Measurements from ENCODE around the gene HLA-DQB2. TPM values are rescaled to one million over a fixed set of nuclear protein-coding genes. Genes with fewer than 3 reads are reported as not detected.
"Not testable (repeated sequence)": the region's sequence is repeated elsewhere in the genome, so short reads cannot be mapped to it uniquely, and the experiment has no call there.

Gene HLA-DQB2
- total RNA-seq, 1 experiment from 2014 or later = 0.42 TPM

- POLR2A ChIA-PET = no interaction called here
- Mint-ChIP-seq H3K4me3 (no peak overlapping the region), H3K9me3 (no peaks in the 10 kb centered on the region), H3K36me3 (no peaks in the 10 kb centered on the region), H3K27ac (no peak overlapping the region), H3K27me3 (ENCODE audit: low read depth) (peaks cover 27% of the 10 kb centered on the region), H3K4me1 (peaks cover 12% of the 10 kb centered on the region)
- TF ChIP-seq USF2 (CRISPR knock-in tag; IDR thresholded peaks at IDR 0.05) (no peak), ATF2 (CRISPR knock-in tag; IDR thresholded peaks at IDR 0.05; ENCODE audit: borderline replicate concordance, low read depth) (no peak), ZNF232 (CRISPR knock-in tag; IDR thresholded peaks at IDR 0.05) (no peak), FOXP4 (CRISPR knock-in tag; IDR thresholded peaks at IDR 0.05) (no peak), TEAD4 (CRISPR knock-in tag; IDR thresholded peaks at IDR 0.05) (no peak), CBFB (CRISPR knock-in tag; IDR thresholded peaks at IDR 0.05; ENCODE audit: low read depth) (no peak), E2F1 (CRISPR knock-in tag; IDR thresholded peaks at IDR 0.05) (no peak), ZMAT4 (CRISPR knock-in tag; IDR thresholded peaks at IDR 0.05) (no peak)
- DNase-seq (ENCODE audit: low spot score) (no peak), ATAC-seq (no peak)
- CTCF ChIA-PET = interaction anchor here (1.0 to 1.3 kb wide), 4 partner anchors 96 to 348 kb away, joined by 3 to 8 read pairs (median 3); no protein-coding TSS in a partner anchor
These were observed 2.3 kb downstream of the HLA-DQB2 start for GRCh38 chr6:32761072-32761471.

- no peak for DNase-seq (ENCODE audit: low spot score)
- Mint-ChIP-seq H3K4me3 (no peak overlapping the region), H3K27ac (no peak overlapping the region), H3K4me1 (peaks cover 12% of the 10 kb centered on the region), H3K36me3 (no peaks in the 10 kb centered on the region), H3K27me3 (ENCODE audit: low read depth) (peaks cover 28% of the 10 kb centered on the region), H3K9me3 (no peaks in the 10 kb centered on the region)
- CTCF ChIA-PET = interaction anchor here (1.2 kb wide), 1 partner anchor 96 kb away, joined by 3 read pairs; no protein-coding TSS in a partner anchor
- TF ChIP-seq NR1H2 (CRISPR knock-in tag; IDR thresholded peaks at IDR 0.05) (no peak), RELA (CRISPR knock-in tag; IDR thresholded peaks at IDR 0.05; ENCODE audit: borderline replicate concordance) (no peak), FOXP1 (CRISPR knock-in tag; IDR thresholded peaks at IDR 0.05; ENCODE audit: borderline replicate concordance) (no peak)
- POLR2A ChIA-PET = no interaction called here
- ATAC-seq = no peak
These were observed 3.7 kb downstream of the HLA-DQB2 start for GRCh38 chr6:32759669-32760068.

GRCh38 chr6:32752580-32752979 is 10.8 kb downstream of the HLA-DQB2 start:
- TF ChIP-seq MAX (CRISPR knock-in tag; IDR thresholded peaks at IDR 0.05) (no peak), ELF4 (CRISPR knock-in tag; IDR thresholded peaks at IDR 0.05; ENCODE audit: low read depth) (no peak), PRRX2 (CRISPR knock-in tag; IDR thresholded peaks at IDR 0.05) (no peak), NR2C2 (CRISPR knock-in tag; IDR thresholded peaks at IDR 0.05) (no peak), TP53 (CRISPR knock-in tag; IDR thresholded peaks at IDR 0.05) (no peak), GRHL2 (CRISPR knock-in tag; IDR thresholded peaks at IDR 0.05; ENCODE audit: insufficient replicate concordance, severe bottlenecking) (no peak)
- ATAC-seq = no peak
- Mint-ChIP-seq H3K4me1 (peaks cover 10% of the 10 kb centered on the region), H3K4me3 (no peak overlapping the region), H3K27ac (no peak overlapping the region), H3K36me3 (no peaks in the 10 kb centered on the region), H3K9me3 (no peaks in the 10 kb centered on the region), H3K27me3 (ENCODE audit: low read depth) (peaks cover 3% of the 10 kb centered on the region; the same call in 1 of the 2 replicates)
- ChIA-PET CTCF (no interaction called here), POLR2A (no interaction called here)
- no peak for DNase-seq (ENCODE audit: low spot score)

- H3K4me1 Mint-ChIP-seq; H3K36me3 Mint-ChIP-seq; H3K4me3 Mint-ChIP-seq; H3K9me3 Mint-ChIP-seq; CTCF ChIA-PET; DNase-seq (ENCODE audit: low spot score); ATAC-seq; H3K27me3 Mint-ChIP-seq (ENCODE audit: low read depth); H3K27ac Mint-ChIP-seq; POLR2A ChIA-PET: not testable (repeated sequence)
These were observed 17.7 kb downstream of the HLA-DQB2 start for GRCh38 chr6:32745649-32746048.
